Stimulated activated CD8-positive, alpha-beta memory T cell treated with anti-CD3 and anti-CD28 coated beads, Interleukin-15, amount 100 ng/mL, for 48 hours (primary cell): ENCODE data around the gene LRRC4C.
"Not testable (repeated sequence)": the region's sequence is repeated elsewhere in the genome, so short reads cannot be mapped to it uniquely, and the experiment has no call there.

Source experiments
- DNase-seq, 2 donors: peaks; one replicate each; pipeline ENCODE4 v3.0.0-alpha.2; 2020; ENCODE audit warnings: low read depth in 2 of 2

LRRC4C gene

DNA sequence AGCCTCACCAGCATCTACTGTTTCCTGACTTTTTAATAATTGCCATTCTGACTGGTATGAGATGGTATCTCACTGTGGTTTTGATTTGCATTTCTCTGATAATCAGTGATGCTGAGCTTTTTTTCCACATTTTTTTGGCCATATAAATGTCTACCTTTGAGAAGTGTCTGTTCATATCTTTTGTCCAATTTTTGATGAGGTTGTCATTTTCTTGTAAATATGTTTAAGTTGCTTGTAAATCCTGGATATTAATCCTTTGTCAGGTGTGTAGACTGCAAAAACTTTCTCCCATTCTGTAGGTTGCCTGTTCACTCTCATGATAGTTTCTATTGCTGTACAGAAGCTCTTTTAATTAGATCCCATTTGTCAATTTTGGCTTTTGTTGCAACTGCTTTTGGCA lies 439.8 kb downstream of the LRRC4C start:
- DNase-seq, result not testable (repeated sequence)

- no peak for DNase-seq
Measured at GRCh38 chr11:41018224-41018623, 441.2 kb downstream of the LRRC4C start.

DNA sequence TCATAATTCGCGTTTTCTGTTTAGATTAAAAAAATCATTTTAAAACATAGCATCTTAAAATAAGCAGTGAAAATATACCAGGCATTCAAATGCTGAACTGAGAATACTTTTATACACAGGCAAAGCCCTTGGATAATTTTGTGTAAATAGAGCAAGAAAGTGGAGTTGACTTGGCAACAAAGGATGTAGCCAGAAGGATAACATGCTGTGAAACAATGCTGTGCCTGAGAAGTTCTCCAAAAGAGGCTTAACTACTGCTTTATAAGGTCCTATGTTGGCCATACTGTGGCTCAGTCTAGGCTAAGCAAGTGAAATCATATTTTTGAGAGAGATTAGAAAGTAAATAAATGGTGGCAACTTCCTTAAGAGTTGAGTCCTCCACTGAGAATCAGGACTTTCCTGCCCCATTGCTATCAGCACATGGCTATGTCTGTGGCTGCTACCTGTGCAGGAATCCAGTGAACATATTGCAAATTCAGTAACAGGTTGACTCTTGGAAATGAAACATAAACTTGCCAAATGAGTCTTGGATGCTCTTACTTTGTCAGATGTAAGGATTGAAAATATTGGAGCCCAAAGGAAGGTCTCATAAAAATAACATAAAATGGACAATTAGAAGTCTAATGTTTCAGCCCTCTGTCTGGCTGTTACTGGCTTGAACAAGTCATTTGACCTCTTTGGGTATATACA lies 448.9 kb downstream of the LRRC4C start:
- DNase-seq, result no peak

GRCh38 chr11:41005986-41006385 lies 453.5 kb downstream of the LRRC4C start:
- no peak for DNase-seq

DNA sequence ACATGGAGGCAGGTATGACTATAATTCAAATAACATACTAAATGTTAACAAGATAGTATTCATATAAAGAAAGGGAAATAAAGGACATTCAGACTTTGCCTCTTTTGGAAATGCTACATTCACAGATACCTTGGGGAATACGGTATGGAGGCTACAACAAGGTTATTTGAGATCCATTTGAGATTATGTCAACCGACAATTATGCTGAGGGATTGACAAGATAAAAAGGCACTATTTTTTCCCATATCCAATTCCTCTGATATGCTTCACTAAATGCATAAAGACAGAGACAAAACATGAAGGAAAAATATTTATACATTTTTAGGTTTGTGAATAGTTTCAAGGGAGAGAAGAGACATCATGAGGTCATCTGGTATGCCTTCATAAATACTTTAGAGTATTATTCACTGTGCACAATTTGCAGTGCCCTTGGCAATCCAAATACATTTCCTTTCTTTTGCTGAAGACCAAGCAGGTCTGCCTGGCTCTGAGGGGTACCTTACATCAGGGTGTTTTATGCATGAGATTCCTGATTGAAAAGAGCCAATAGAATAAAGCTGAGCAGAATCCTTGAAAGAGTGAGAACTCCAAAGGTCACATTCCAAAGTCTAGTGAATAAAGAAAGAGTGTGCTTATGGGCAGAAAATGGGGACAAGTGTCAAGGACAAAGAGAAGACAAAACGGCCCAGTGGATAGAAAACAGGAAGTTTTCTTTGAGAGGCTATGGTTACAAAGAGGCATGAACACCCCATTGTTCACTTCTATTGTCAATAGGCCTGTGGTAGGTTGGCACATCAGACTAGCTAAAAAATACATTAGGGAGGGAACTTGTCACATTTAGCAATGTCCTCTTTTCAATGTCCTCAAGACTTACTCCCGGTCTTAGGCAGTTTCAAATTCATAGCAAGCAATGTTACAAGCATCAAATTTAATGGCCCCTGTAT lies 455.8 kb downstream of the LRRC4C start:
- DNase-seq, result no peak

DNA sequence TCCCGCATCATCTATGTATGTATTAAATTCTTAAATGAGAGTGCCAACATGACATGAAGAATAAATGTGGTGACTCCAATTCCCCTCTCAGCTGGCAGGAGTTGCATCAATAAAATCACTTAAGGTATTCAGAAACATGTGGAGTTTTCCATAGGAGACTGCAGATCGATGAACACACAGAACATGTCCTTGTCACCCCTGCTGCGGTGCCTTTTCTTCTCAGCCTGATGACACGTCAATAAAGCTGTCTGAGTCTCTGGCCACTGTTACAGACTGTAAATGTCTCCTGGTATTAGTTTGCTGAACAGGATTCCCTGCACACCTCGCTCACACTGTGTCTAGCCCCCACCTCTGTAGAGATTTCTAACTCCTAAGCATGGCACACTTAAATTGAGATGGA lies 460.5 kb downstream of the LRRC4C start:
- DNase-seq, result no peak

- no peak for DNase-seq
Measured at GRCh38 chr11:40987776-40988435, 471.5 kb downstream of the LRRC4C start.

DNA sequence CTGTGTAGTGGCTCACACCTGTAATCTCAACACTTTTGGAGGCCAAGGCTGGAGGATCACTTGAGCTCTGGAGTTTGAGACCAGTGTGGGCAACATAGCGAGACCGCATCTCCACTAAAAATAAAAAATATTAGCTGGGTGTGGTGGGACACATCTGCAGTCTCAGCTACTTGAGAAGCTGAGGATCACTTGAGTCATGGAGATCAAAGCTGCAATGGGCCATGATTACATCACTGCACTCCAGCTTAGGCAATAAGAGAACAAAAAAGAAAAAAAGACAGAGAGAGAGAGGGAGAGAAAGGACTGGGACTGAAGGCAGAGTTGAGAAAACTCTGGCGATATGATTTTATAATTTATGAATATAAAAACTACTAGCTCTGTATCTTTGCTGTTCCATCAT lies 473.1 kb downstream of the LRRC4C start:
- DNase-seq, result no peak

DNA sequence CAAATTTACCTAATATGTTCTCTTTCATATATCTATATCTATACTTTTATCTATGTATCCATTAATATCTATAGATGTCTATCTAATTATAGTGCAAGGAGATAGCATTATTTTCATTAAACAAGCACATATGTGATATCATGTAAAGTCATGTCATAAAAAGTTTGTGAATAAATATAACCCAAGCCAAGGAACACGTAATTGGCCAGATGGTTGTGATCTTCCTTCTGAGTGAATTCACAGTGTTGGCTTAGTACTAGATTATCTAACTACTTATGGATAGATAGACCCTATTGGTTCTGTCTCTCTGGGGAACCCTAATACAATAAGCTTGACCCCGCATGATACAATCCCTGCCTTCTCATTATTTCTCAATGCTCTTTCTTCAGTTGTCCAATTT lies 484.4 kb downstream of the LRRC4C start:
- DNase-seq, result no peak

DNA sequence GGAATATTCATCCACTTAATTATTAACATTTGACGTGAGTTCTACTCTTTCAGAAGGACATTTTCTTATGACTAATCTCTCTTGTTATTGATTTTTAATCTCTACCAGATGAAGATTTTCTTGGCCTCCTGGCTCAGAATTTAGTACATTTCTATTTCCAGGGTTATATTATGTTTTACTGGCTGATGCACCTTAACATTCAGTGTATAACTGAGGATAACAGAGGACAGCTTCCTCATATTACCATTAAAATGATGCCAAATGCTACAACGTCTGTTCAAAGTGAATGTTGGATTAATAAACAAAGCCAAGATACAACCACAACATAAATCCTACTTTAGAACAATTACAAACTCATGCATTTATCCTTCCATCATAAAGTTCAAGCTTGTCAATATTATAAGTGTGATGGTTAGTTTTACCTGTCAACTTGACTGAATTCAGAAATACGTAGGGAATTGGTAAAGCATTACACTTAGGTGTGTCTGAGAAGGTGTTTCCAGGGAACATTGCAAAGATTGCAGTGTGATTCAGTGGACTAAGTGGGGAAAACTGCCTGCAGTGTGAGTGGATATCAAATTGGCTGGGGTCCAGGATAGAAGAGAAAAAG lies 485.2 kb downstream of the LRRC4C start:
- DNase-seq, result no peak

GRCh38 chr11:40958707-40959106 lies 500.7 kb downstream of the LRRC4C start:
- no peak for DNase-seq

DNA sequence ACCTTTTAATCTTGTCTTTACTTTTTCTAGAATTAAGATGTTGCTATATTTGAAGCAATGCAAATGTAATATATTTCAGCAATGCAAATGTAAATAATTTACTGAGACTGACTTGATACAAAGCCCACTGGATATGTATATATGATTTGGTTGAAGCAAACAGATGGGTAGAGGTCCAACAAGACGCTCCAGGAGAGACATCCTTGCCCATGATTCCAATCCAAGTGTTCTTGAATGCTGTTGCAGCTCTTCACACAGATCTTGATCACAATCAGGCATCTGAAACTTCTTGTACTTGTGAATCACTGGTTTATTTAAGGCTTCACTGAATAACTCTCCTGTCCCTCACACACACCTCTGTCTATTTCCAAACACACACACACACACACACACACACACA lies 507.0 kb downstream of the LRRC4C start:
- no peak for DNase-seq

DNA sequence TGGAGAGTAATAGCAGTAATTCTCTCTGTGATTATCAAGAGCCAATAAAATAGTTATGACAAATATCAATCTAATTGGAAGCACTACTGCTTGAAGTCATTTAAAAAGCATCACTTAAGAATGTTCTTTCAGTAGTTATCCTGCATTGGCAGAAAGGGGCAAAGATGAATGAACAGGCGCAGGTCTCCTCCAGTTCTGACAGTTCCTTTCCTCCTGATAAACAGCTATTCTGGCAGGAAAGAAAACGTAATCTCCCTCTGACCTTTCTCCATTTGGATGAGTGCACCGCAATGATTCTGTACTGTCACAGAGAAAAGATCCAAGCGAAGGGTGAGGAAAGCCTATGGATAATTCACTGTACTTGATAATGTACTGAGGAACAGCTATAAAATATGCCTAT lies 521.5 kb downstream of the LRRC4C start:
- DNase-seq, result no peak

DNA sequence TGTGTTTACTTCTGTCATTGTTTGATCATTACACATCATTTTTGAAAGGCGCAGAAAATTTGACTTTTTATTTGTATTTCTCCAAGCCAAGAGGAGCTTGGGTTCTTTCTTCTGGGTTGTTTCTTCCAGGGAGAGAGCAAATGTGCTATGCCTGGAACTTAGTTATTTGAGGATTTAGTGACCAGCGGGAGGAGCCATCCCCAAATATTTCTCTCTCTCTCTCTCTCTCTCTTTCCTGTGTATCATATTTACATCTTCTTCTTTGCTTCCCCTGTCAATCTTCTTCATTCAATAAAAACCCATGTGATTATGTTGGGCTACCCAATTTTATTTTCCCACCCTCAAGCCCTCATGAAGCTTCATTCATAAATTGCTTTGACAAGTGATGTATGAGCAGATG lies 534.5 kb downstream of the LRRC4C start:
- DNase-seq, result no peak

DNA sequence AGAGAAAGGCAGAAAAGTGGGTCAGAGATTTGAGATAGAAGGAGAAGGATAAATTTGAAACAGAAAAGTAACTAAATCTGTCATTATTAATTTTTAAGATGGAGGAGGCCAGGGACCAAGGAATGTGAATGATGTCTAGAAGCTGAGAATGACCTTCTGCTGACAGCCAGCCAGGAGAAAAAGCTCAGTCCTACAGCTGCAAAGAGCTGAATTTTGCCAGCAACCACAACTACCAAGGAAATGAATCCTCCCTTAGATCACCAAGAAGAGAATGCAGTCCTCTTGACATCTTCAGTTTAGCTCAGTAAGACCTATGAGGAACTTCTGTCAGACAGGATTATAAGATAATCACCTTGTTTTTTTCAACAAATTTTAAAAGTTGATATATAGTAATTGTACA lies 538.2 kb downstream of the LRRC4C start:
- no peak for DNase-seq

DNA sequence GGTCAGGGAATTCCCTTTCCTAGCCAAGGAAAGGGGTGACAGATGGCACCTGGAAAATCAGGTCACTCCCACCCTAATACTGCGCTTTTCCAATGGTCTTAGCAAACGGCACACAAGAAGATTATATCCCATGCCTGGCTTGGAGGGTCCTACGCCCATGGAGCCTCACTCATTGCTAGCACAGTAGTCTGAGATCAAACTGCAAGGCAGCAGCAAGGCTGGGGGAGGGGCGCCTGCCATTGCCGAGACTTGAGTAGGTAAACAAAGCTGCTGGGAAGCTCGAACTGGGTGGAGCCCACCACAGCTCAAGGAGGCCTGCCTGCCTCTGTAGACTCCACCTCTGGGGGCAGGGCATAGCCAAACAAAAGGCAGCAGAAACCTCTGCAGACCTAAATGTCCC lies 548.7 kb downstream of the LRRC4C start:
- not testable (repeated sequence) for DNase-seq

- no peak for DNase-seq
Measured at GRCh38 chr11:40894501-40894900, 565.0 kb downstream of the LRRC4C start.

DNA sequence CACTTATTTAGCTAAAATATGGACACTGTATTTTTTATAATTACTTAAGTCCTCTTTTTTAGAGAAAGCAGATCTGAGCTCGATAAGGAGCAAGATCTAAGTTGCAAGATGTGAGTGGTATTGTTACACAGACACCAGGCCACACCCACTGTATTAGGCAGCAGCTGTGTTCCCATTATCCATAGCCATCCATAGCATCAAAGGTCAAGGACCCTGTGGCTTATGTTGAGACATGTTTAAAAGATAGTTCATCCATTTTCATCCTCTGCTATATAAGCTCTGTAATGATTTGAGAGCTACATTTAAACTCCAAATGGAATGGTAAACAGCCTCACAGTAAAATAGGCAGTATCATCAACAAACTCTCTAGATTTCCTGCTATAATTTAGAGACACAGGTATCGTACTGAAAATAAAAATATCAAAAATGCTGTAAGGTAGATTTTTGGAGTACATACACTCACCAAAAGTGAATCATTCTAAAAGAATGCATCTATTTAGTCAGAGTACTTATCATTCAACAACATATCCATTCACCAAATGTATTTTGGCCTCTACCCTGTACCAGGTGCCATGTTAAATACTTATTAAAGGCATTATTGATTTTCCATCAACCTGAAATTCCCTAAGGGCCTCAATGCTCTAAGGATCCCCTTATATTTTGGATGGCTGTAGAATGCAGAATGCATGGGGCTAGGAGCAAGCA lies 574.0 kb downstream of the LRRC4C start:
- no peak for DNase-seq

DNA sequence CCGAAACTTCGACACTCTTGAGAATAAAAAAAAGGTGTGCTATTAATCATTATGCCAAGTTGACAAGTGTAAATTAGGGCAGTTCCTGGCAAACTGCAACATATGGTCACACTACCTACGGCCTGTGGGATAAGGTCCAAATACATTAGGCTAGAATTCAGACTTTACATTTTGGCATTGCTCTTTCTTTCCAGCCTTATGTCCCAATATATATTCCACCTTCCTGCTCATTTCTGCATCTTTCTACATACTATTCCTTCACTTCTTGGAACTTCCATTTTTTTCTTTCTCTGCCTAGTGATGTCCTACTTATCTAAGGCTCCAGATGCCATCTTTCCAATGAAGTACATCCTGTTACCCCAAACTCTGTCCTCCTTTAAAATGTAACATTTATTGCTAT lies 577.2 kb downstream of the LRRC4C start:
- DNase-seq, result no peak

DNA sequence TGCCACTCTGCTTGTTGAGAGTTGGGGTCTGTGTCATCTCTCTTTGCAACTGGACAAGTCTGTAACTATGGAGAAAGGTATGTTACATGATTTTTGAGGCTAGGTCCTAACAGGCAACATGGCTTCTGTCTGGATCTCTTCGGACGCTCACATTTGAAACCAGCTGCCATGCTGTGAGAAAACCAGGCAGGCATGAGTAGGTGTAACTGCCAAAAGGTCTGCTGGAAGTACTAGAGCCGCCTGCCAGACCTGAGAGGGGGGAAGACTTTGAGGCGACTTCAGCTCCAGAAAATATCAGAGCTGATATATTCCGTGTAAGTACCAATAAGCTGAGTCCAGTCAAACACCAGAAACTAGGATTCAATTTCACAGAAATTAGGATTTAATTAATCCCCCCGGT lies 579.5 kb downstream of the LRRC4C start:
- DNase-seq, result no peak

- DNase-seq, result no peak
Measured at GRCh38 chr11:40877981-40878380, 581.5 kb downstream of the LRRC4C start.

- no peak for DNase-seq
Measured at GRCh38 chr11:40877256-40877655, 582.2 kb downstream of the LRRC4C start.
